ENCODE data around the gene ST3GAL2. TPM values are rescaled to one million over a fixed set of nuclear protein-coding genes. Genes with fewer than 3 reads are reported as not detected.

The ST3GAL2 gene
- total and polyA plus RNA-seq, 2 of the 4 experiments (the other 2 are of a cell fraction) = 17.4 to 17.7 TPM

DNA sequence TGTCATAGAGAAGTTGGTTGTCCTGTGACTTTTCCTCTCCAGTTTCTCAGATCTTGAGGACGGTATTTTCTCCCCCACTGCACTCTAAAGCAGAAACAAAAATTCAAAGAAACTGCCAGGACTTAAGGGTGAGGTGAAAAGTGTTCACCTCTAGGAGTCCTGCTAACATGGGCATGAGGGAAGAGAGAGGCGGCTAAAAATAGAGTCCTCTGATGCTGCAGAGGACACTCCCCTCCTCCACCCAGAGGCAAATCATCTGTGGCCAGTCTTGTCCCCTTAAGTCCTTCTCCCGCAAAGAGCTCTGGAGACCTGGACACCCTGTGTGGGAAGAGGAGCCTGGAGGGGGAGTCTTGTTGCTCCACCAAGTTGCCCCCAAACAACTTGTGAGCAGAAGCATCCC lies 96.9 kb downstream of the ST3GAL2 start:
- intact Hi-C loops (cut with micrococcal nuclease) (no loop called here), in situ Hi-C loops (cut with MboI; ENCODE audit: low sequenced_read_pairs) (no loop called here), dilution Hi-C loops (cut with HindIII; ENCODE audit: low sequenced_read_pairs, unreplicated experiment) (no loop called here)
- no TSS peak for BruUV-seq (replicated peaks)
- Histone ChIP-seq H3K23ac (ENCODE audit: low read depth, low read length) (no peak overlapping the region), H3K4me2 (ENCODE audit: low read depth, low read length) (no peak overlapping the region), H3K4ac (ENCODE audit: low read depth, low read length) (no peak overlapping the region), H3K9me1 (ENCODE audit: insufficient read depth, low read length) (no peaks in the 10 kb centered on the region), H4K5ac (ENCODE audit: low read depth, low read length) (no peak overlapping the region), H3K14ac (replicated peaks; ENCODE audit: low read depth, low read length) (no peak overlapping the region), H2AK9ac (replicated peaks; ENCODE audit: low read depth, low read length, poor library complexity) (no peak overlapping the region), H2AFZ (replicated peaks; ENCODE audit: low read length, poor library complexity) (no peak overlapping the region), H4K8ac (ENCODE audit: low read depth in 2 of 2, low read length in 2 of 2) (no peak overlapping the region), H4K20me1 (ENCODE audit: insufficient read depth, low read length) (no peaks in the 10 kb centered on the region), H2BK5ac (ENCODE audit: low read depth, low read length, poor library complexity, severe bottlenecking) (no peak overlapping the region), H4K91ac (ENCODE audit: insufficient read depth, low read depth, low read length) (no peak overlapping the region), H2BK120ac (ENCODE audit: low read depth, low read length) (no peak overlapping the region), H2BK15ac (ENCODE audit: low read depth, low read length) (no peak overlapping the region), H3K18ac (ENCODE audit: low read depth, low read length) (no peak overlapping the region), H3K4me3 (ENCODE audit: insufficient read depth, low read depth, low read length) (no peak overlapping the region), H3K27me3 (ENCODE audit: control insufficient read depth, insufficient read depth, low read length) (no peaks in the 10 kb centered on the region), H3K27ac (ENCODE audit: insufficient read depth, low read length) (no peak overlapping the region), H3K79me1 (ENCODE audit: low read depth in 1 of 2, low read length in 2 of 2) (peaks cover 8 to 12% of the 10 kb centered on the region in 2 experiments; a peak in 3 of 4 replicates), H3K4me1 (ENCODE audit: control insufficient read depth, insufficient read depth, low read length) (no peaks in the 10 kb centered on the region), H2BK20ac (ENCODE audit: low read depth, low read length) (no peak overlapping the region), H3K9ac (ENCODE audit: low read depth, low read length) (no peak overlapping the region), H3K9me3 (ENCODE audit: control insufficient read depth, insufficient read depth, low read length) (no peaks in the 10 kb centered on the region), H3K56ac (ENCODE audit: extremely low read depth, insufficient read depth, low read length) (no peak overlapping the region), H2AK5ac (ENCODE audit: low read depth, low read length) (no peak overlapping the region), H3K36me3 (ENCODE audit: control insufficient read depth, insufficient read depth, low read length) (no peaks in the 10 kb centered on the region)
- no peak for ATAC-seq (ENCODE audit: low read depth)
- CTCF ChIA-PET = no interaction called here
- no CpG with 5 or more reads among the region's 3 CpGs for WGBS, 2 experiments (ENCODE audit: extremely low coverage in 2 of 2, insufficient read length in 1 of 2)
- no peak for TF ChIP-seq NFE2L2 (IDR thresholded peaks at IDR 0.05; ENCODE audit: low read depth, low read length)
- no peak for TF ChIP-seq MXI1 (IDR thresholded peaks at IDR 0.05; ENCODE audit: borderline replicate concordance, low read depth, low read length)
- DNase-seq = no peak
- POLR2A ChIA-PET (ENCODE audit: unreplicated experiment) = no interaction called here

Data from IMR-90 (cell line).